ENCODE results near the gene VDR.

GRCh38 chr12:47803191-47803875 is 101.5 kb downstream of the VDR start:
- no peak for TF ChIP-seq PATZ1 (CRISPR knock-in tag; IDR thresholded peaks at IDR 0.05; ENCODE audit: borderline replicate concordance)
- no peak for TF ChIP-seq ZFP30 (CRISPR knock-in tag; IDR thresholded peaks at IDR 0.05)
- TF ChIP-seq RARB (CRISPR knock-in tag; IDR thresholded peaks at IDR 0.05): no peak
- TF ChIP-seq CSRNP3 (CRISPR knock-in tag; IDR thresholded peaks at IDR 0.05): no peak
- TF ChIP-seq CREB5 (CRISPR knock-in tag; IDR thresholded peaks at IDR 0.05; ENCODE audit: low read depth): no peak
